NCI-H1694 (cell line): Measurements from ENCODE around the gene PLEKHJ1.

ENCODE experiments used
- DNase-seq: peaks from one replicate; lab custom pipeline; 2025; lab: John Stamatoyannopoulos, UW

Gene PLEKHJ1

GRCh38 chr19:2269244-2270156 lies 33.4 kb upstream of the PLEKHJ1 start:
- peak; percentile 75 for DNase-seq

GRCh38 chr19:2268861-2269243 lies 32.7 kb upstream of the PLEKHJ1 start:
- DNase-seq = no peak

GRCh38 chr19:2268480-2268830 lies 32.3 kb upstream of the PLEKHJ1 start:
- DNase-seq = no peak

- DNase-seq = no peak
Observed at GRCh38 chr19:2266183-2266993, 30.3 kb upstream of the PLEKHJ1 start.

GRCh38 chr19:2261438-2262172 lies 25.5 kb upstream of the PLEKHJ1 start:
- peak; percentile 7 for DNase-seq

GRCh38 chr19:2260341-2260805 lies 24.2 kb upstream of the PLEKHJ1 start:
- no peak for DNase-seq

GRCh38 chr19:2259336-2259735 lies 23.2 kb upstream of the PLEKHJ1 start:
- no peak for DNase-seq

GRCh38 chr19:2255982-2256685 lies 20.0 kb upstream of the PLEKHJ1 start, which contains the start of gene JSRP1:
Gene JSRP1 (minus strand): TSS chr19:2256417. CDS start chr19:2255314, 1,103 bp downstream.
- no peak for DNase-seq

- DNase-seq = no peak
Observed at GRCh38 chr19:2255112-2255845, 19.1 kb upstream of the PLEKHJ1 start.

- no peak for DNase-seq
Observed at GRCh38 chr19:2254064-2254872, 18.1 kb upstream of the PLEKHJ1 start.

GRCh38 chr19:2253106-2254063 lies 17.3 kb upstream of the PLEKHJ1 start:
- no peak for DNase-seq

- DNase-seq = no peak
Observed at GRCh38 chr19:2252797-2253105, 16.6 kb upstream of the PLEKHJ1 start.

GRCh38 chr19:2252055-2252796 lies 16.1 kb upstream of the PLEKHJ1 start:
- DNase-seq = no peak

GRCh38 chr19:2251106-2252054 lies 15.3 kb upstream of the PLEKHJ1 start:
- no peak for DNase-seq

- DNase-seq = no peak
Observed at GRCh38 chr19:2250766-2251105, 14.6 kb upstream of the PLEKHJ1 start.

GRCh38 chr19:2249880-2250765 lies 14.0 kb upstream of the PLEKHJ1 start:
- no peak for DNase-seq
